HG03469 (cell line): ENCODE results near the gene CBLB.
"Not testable (repeated sequence)": the region's sequence is repeated elsewhere in the genome, so short reads cannot be mapped to it uniquely, and the experiment has no call there.

Source experiments
- ATAC-seq: cut with Tn5 transposase; IDR thresholded peaks from one replicate; pipeline ENCODE4 v1.9.1; 2021; ENCODE audit warnings: mild to moderate bottlenecking, moderate library complexity, moderate number of reproducible peaks; ENCODE audit not compliant: unreplicated experiment

Gene CBLB

DNA sequence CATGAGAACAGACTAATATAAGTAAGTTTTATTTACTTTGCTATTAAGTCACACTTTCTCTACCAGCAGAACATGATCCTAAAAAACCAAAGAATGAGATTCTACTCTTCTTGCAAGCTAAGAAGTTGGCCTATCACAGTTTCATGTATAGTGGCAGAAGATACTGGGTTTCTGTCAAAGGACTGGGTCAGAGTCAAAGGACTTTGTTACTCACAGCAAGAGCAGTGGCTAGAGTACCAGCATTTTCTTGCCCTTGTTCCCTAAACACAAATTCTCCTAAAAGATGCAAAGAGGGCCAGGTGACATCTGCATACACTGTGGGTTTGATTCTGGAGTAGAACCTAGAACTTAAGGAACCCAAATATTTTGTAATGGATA is 105.2 kb downstream of the CBLB start:
- ATAC-seq = no peak

- no peak for ATAC-seq
Measured at GRCh38 chr3:105762749-105763658, 105.8 kb downstream of the CBLB start.

DNA sequence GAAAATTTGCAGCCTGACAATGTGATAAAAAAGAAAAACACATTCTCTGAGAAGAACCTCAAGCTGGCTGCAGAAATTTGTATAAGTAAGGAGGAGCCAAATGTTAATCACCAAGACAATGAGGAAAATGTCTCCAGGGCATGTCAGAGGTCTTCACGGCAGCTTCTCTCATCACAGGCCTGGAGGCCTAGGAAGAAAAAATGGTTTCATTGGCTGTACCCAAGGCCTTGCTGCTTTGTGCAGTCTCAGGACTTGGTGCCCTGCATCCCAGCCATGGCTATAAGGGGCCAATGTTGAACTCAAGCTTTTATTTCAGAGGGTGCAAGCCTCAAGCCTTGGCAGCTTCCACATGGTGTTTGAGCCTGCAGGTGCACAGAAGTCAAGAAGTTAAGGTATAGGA is 106.6 kb downstream of the CBLB start:
- not testable (repeated sequence) for ATAC-seq

- ATAC-seq = no peak
Measured at GRCh38 chr3:105759442-105760078, 109.3 kb downstream of the CBLB start.

- no peak for ATAC-seq
Measured at GRCh38 chr3:105758451-105758850, 110.4 kb downstream of the CBLB start.

- ATAC-seq = no peak
Measured at GRCh38 chr3:105755121-105755886, 113.5 kb downstream of the CBLB start.

GRCh38 chr3:105752791-105753415 is 115.9 kb downstream of the CBLB start:
- ATAC-seq = no peak

- ATAC-seq = no peak
Measured at GRCh38 chr3:105747696-105748095, 121.1 kb downstream of the CBLB start.

DNA sequence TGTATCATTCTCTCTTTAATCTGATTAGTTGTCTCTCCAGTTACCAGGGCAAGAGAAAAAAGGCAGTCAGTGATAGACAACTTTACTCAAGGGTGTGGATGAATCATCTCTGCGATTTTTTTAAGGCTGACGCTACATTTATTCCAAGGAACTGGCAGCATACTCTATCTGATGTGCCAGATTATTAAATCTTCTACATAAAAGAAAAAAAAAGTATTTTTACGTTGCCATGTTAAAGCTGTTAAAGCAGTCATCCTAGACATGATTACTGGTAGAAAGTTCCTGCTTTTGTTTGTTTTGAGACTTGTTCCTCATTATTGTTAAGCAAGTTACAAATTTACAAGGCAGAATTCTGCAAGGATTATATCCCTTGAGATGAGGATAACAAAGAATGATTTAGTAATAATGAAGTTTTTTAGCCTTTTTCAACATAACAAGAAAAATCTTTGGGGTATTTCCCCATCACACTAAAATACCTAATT is 121.7 kb downstream of the CBLB start:
- no peak for ATAC-seq

DNA sequence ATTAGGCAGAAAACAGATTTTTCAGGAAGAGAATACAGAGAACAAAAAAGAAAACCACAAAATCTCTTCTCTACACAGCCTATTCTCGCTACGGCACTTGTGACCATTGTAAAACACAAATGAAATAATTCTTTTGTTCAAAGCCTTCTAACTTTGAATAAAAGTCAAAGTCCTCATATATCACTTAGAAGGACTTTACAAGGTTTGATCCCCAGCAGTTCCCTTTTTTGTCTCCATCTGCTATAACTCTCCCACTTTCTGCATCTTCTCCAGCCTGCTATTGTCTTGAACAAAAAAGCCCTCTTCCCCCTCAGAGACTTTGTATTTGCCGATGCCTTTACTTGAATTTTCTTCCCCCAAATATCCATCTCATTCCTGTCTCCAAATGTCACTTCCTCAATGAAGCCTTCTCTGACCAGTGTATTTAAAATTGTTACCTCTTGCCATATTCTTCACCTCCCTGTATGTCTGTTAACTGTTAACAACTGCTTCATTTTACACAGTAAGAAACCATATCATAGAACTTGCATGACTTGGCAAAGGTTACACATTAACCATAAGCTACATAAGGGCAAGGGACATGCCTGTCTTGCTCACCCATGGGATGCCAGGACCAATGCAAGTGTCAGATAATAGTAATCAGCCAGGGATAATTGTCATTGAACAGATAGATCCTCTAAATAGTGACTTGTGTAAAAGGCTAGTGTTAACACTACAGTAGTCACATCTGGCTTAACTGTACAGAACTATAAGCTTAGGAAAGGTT is 122.4 kb downstream of the CBLB start:
- no peak for ATAC-seq

- no peak for ATAC-seq
Measured at GRCh38 chr3:105745046-105745445, 123.8 kb downstream of the CBLB start.

- no peak for ATAC-seq
Measured at GRCh38 chr3:105744202-105744601, 124.6 kb downstream of the CBLB start.

GRCh38 chr3:105733356-105733755 is 135.5 kb downstream of the CBLB start:
- ATAC-seq = no peak

DNA sequence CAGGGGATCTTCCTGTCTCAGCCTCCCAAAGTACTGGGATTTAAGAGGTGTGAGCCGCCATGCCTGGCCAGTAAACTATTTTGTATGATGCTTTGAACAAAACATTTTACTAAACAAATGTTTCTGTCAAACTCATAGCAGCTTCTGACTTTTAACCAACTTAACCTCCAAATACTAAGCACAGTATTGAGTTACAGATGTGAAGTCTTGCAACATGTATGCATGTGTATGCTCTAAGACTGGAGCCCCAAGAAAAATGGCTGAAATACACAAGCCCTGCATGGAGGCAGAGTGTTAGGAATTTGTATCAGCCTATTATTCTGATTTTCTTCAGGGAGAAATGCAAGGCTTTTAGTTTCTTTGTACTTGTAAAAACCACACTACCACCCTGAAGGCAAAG is 137.1 kb downstream of the CBLB start:
- no peak for ATAC-seq

- no peak for ATAC-seq
Measured at GRCh38 chr3:105730801-105731354, 137.9 kb downstream of the CBLB start.

DNA sequence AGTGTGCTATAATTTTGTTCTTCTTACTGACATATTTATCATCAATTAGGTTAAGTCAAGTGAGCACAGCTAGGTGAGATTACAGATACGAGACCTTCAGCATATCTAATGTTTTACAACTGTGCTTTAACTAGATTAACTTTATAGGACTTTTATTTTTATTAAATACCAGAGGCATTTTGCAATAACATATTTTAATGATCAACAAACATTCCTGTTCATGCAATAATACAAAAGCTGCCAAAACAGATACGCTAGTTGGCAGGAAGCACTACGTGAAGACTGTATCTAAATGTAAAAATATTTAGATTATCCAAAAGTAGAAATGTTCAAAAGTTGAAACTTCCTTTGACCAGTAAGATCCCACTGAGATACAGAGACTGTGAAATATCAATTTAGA is 139.1 kb downstream of the CBLB start:
- ATAC-seq = no peak

DNA sequence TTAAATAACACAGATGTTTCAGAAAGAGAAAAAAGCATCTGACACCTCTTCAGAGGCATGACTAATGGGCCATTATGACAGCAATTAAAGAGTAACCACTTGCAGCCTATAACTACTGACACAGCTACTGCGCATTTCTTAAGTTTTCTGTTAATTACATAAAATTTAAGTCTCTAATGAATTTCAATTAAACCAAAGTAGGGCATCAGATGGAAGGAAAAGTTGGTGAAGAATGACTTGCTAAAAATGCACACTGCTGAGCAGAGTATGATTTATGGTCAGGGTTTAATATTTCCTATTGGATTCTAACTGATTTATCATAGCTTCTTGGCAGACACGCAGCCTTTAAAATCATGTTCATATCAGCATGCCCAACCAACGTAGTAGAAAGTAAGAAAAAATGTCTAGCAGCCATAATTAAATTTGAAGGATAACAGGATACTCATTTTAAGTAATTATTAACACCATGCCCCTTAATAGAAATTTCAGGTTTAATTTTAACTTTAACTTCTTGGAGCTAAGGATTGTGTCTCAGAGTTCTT is 140.0 kb downstream of the CBLB start:
- ATAC-seq = no peak

GRCh38 chr3:105727036-105727435 is 141.8 kb downstream of the CBLB start:
- ATAC-seq = not testable (repeated sequence)

GRCh38 chr3:105722943-105723556 is 145.8 kb downstream of the CBLB start:
- ATAC-seq = peak; percentile 100
